Osteoblast (primary cell): ENCODE measurements around the gene MELK. TPM values are rescaled to one million over a fixed set of nuclear protein-coding genes. Genes with fewer than 3 reads are reported as not detected.

ENCODE experiments used
- DNase-seq: peaks from one replicate; pipeline ENCODE4 v3.0.0; 2011; ENCODE audit warnings: low spot score, mixed read lengths; ENCODE audit not compliant: insufficient read length; ENCODE audit errors: missing footprints
- H2AFZ ChIP-seq: 2 replicates; pipeline ENCODE4 v1.6.0; 2011; ENCODE audit warnings: mild to moderate bottlenecking, low read length
- H3K27ac ChIP-seq: 2 replicates; pipeline ENCODE4 v1.5.1; 2011; ENCODE audit warnings: mild to moderate bottlenecking, low read depth, low read length, moderate library complexity
- H3K27me3 ChIP-seq: 2 replicates; pipeline ENCODE4 v1.6.0; 2012; ENCODE audit warnings: mild to moderate bottlenecking, control low read depth, inconsistent platforms, low read length, moderate library complexity; ENCODE audit not compliant: insufficient read depth
- H3K36me3 ChIP-seq: 2 replicates; pipeline ENCODE4 v1.5.1; 2011; ENCODE audit warnings: mild to moderate bottlenecking, low read length, control low read depth, moderate library complexity; ENCODE audit not compliant: insufficient read depth
- H3K4me1 ChIP-seq: 2 replicates; pipeline ENCODE4 v1.5.1; 2011; ENCODE audit warnings: mild to moderate bottlenecking, low read length, control low read depth, moderate library complexity; ENCODE audit not compliant: insufficient read depth
- H3K4me2 ChIP-seq: 2 replicates; pipeline ENCODE4 v1.6.0; 2011; ENCODE audit warnings: mild to moderate bottlenecking, low read length; ENCODE audit not compliant: insufficient read depth
- H3K4me3 ChIP-seq: fragments of 200-600 bp; sonication (generic); 3 replicates; pipeline ENCODE4 v1.5.1; 2012; ENCODE audit warnings: mild to moderate bottlenecking, low read length, inconsistent platforms; ENCODE audit not compliant: insufficient read depth
- H3K79me2 ChIP-seq: 2 replicates; pipeline ENCODE4 v1.6.0; 2012; ENCODE audit warnings: mild to moderate bottlenecking, low read length, control low read depth, inconsistent platforms; ENCODE audit not compliant: insufficient read depth
- H3K9me3 ChIP-seq: 2 replicates; pipeline ENCODE4 v1.5.1; 2011; ENCODE audit warnings: low read depth, low read length, control low read depth
- H4K20me1 ChIP-seq: 2 replicates; pipeline ENCODE4 v1.6.0; 2012; ENCODE audit warnings: mild to moderate bottlenecking, low read length, control low read depth; ENCODE audit not compliant: insufficient read depth
- CTCF ChIP-seq: IDR thresholded peaks from 2 replicates; pipeline ENCODE4 v1.5.1; 2011; ENCODE audit warnings: mild to moderate bottlenecking, low read depth, low read length, moderate library complexity; ENCODE audit errors: extremely low read depth
- total RNA-seq: library from RNA; depleted of rRNA; stranded (reverse); fragments of >200 nt; gene quantifications from 2 replicates; pipeline ENCODE4 v1.2.3, GENCODE V29; 2012

Gene MELK
- total RNA-seq, 1 donor, result 8.3 TPM

DNA sequence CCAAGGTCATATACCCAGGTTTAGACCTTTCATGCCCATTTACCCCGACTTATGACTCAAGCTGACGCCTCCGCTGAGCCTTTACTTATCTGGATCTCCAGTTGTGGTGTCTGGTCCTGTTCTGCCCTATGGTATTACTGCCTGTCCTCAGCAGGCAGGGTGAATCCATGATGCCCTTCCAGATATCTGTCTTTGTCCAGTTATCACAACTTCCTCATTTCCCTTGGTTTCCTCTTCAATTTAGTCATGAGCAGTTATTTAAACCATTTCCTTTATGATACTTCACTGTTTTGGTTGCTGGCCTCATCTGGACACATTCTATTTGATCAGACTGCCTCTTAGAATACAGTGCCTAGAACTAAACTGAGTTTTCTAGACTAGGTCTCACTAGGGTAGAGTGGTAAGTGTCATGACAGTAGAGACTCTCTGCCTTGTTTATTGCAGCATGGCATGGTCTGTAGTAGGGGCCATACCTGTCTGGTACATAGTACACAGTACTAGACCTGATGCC lies 93.3 kb downstream of the MELK start:
- peaks cover 6% of the 10 kb centered on the region for H3K79me2 ChIP-seq
- no peak for DNase-seq
- peaks cover 9% of the 10 kb centered on the region for H3K4me1 ChIP-seq
- TF ChIP-seq CTCF, result no peak
- H3K27ac ChIP-seq, result no peak overlapping the region
- H4K20me1 ChIP-seq, result no peaks in the 10 kb centered on the region
- peaks cover 19% of the 10 kb centered on the region for H3K36me3 ChIP-seq
- H3K4me2 ChIP-seq, result no peak overlapping the region
- H2AFZ ChIP-seq, result peak overlapping the region; percentile 46
- no peaks in the 10 kb centered on the region for H3K9me3 ChIP-seq
- no peak overlapping the region for H3K4me3 ChIP-seq
- H3K27me3 ChIP-seq, result no peaks in the 10 kb centered on the region

DNA sequence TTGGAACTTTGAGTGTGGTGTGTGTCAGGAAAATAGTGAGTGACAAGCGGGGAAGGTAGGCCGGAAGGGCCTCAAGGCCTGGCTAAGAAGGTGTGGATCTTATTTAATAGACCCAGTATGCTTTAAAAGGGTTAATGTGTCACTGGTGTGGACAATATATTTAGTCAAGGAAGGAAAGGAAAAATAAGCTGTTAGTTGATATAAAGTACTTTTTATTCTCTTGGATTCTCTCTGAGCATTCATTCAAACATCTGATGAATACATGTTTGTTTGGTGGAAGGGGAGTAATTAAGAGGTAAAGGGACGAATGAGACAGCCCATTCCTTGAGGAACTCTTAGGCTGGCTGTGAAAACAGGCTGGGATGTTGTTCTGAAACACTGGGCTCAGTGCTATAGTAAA lies 98.9 kb downstream of the MELK start:
- Histone ChIP-seq H3K4me3 (no peak overlapping the region), H3K79me2 (peaks cover 2% of the 10 kb centered on the region), H3K4me1 (peaks cover 3% of the 10 kb centered on the region), H3K27ac (no peak overlapping the region), H3K9me3 (no peaks in the 10 kb centered on the region), H3K36me3 (peaks cover 15% of the 10 kb centered on the region), H2AFZ (peak overlapping the region; percentile 2), H3K4me2 (no peak overlapping the region), H4K20me1 (no peaks in the 10 kb centered on the region), H3K27me3 (no peaks in the 10 kb centered on the region)
- TF ChIP-seq CTCF, result no peak
- DNase-seq, result no peak

DNA sequence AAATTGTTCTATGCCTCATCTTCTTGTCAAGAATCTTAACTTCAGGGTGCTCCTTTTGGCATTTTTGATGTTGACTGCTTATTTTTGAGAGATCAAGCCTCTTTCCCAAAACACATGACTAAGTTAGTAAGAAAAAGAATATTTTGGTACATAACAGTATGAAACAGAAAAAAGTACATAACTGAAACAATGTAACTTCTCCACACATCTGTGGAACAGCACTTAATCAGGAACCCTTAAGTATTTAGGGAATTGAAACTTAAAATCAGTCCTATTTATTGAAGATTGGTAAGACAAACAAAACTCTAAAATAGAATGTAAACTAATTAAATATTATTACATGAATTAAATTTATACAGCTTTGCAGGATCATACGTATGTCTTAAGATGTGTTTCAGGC lies 103.4 kb downstream of the MELK start:
- Histone ChIP-seq H4K20me1 (no peaks in the 10 kb centered on the region), H3K79me2 (no peaks in the 10 kb centered on the region), H3K27ac (no peak overlapping the region), H3K36me3 (peaks cover 4% of the 10 kb centered on the region), H3K4me2 (no peak overlapping the region), H3K9me3 (no peaks in the 10 kb centered on the region), H3K27me3 (no peaks in the 10 kb centered on the region), H2AFZ (no peak overlapping the region), H3K4me3 (no peak overlapping the region), H3K4me1 (peaks cover 4% of the 10 kb centered on the region)
- no peak for TF ChIP-seq CTCF
- DNase-seq, result no peak

DNA sequence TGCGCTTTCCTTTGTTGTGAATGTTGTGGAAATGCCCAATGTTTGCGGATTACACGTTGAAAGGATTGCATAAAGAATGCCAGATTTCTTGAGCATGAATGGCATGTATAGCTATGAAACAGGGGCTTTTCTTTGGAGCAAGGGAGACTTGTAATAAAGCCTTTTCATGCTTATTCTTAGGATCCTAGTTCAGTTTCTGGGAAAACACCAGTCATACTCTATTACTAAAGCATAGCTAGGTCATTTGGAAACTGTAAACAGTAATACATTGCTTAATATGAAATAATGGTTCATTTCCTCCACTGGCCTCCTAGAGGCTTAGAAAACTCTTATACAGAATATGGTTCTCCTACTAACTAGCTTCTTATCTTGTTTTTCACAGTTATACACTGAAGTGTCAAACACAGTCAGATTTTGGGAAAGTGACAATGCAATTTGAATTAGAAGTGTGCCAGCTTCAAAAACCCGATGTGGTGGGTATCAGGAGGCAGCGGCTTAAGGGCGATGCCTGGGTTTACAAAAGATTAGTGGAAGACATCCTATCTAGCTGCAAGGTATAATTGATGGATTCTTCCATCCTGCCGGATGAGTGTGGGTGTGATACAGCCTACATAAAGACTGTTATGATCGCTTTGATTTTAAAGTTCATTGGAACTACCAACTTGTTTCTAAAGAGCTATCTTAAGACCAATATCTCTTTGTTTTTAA lies 104.2 kb downstream of the MELK start:
- Histone ChIP-seq H2AFZ (no peak overlapping the region), H3K4me2 (no peak overlapping the region), H3K4me1 (peaks cover 4% of the 10 kb centered on the region), H3K36me3 (no peaks in the 10 kb centered on the region), H3K9me3 (no peaks in the 10 kb centered on the region), H3K27me3 (no peaks in the 10 kb centered on the region), H3K79me2 (no peaks in the 10 kb centered on the region), H3K4me3 (no peak overlapping the region), H3K27ac (no peak overlapping the region), H4K20me1 (no peaks in the 10 kb centered on the region)
- no peak for TF ChIP-seq CTCF
- no peak for DNase-seq
